Activated CD4-positive, CD25-positive, alpha-beta regulatory T cell (primary cell): ENCODE results near the gene TRIM9.

Experiments
- DNase-seq, 4 experiments: peaks; one replicate each; lab custom pipeline; 2025; lab: John Stamatoyannopoulos, UW

The TRIM9 gene

DNA sequence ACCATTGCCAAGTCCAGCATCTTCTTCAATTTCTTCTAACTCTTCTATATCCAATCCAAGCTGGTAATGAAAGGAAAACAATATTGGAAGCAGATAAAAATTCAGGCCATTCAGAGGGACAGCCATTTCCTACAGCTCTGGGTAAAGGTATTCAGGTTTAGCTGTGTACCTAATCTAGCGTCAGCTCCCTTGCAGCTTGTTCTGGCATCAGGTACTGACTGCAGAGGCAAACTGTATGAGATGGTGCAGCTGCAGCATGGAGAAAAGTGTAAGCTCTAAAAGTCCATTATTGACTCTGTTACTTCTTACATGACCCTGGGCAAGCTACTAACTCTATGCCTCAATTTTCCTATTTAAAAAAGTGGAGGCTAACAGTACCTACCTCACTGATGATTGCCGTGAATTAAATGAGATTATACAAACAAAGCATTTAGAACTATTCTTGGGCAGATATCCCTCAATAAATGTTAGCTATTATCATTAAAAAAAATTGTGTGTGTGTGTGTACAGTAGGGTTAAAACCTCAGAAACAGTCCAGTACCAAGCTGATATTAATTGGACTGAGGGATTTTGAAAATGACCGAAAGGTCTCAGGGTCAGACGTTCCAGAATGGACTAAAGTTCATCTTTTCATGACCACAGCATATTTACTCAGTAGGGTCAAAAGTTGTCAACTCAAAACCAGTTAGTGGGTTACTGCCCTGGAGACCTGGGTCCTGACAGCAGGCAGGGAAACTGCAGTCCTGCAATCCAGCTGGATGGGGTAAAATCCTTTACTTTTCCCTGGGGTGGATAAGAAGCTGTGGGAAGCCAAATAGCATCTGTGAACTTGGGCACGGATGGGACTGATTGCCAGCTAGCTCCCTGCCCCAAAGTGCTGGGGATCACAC, 159.5 kb downstream of the TRIM9 start:
- DNase-seq = no peak

DNA sequence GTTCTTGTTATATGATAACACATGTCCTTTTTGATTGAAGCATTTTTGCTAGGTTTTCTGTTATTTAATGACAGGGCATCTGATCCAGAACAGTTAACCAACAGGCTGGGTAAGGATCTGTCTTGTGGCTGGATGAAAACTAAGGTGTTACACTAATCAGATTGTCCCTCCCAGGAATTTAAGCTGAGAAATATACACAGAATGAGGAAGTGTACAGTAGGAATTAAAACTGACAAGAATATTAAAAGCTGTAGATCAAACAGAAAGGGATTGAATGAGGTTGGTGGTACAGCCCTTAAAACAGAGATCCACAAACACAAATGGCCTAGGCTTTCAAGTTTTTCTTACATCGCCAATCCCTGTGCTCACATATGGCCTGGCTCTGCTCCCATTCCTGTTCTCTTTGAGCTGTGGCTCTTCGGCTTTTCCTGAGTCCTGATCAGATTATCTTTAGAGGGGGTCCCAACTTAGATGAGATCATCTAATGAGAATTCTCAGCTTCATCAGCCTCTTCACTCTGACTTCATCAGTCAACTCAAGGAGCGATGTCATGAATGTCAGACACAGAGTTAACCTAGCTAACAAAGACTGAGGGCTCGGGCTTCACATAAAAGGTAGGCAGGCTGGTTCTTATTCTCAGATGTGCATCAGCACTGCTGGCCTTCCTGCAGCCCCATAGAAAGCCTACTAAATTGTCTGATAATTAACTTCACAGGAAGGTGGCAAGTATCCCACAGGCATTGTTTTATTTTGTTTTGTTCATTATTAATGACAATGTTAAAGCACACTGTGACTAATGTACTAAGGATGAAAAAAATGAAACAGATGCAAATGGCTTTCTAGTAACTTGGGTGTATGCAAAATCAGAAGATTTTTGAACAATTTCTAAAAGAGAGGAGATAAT, 162.1 kb downstream of the TRIM9 start:
- no peak for DNase-seq

DNA sequence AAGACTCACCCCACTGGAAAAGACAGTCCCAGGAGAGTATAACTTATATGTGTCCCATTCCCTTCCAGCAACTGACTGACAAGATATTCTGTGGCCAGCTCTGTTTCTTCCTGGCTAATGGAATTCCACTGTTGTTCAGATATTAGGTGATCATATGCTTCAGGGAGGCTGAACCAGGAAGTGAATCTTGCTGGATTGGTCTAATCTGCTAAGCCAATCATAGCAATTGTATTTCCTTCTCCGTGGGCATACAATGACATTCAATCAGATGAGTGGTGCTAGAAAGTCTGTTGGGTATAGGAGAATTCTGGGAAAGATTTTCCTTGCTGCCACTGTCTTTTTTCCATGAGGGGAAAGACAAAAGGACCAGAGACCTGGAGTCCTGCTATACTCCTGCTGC, 162.7 kb downstream of the TRIM9 start:
- DNase-seq = no peak

DNA sequence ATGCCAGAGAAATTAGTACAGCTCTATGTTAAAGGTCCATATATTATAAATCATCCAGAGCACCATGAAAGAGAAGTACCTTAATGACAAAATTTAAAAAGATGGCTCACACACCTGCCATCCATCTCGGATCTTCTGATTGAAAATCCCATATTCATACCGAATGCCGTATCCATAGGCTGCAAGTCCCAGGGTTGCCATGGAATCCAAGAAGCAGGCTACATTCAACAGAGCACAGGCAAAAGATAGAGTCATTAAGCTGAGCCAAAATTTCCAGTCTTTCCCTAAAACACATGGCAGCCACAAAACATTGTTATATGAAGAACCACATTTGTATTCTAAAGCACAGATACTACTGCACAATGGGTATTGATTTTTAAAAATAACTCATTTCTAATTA, 163.3 kb downstream of the TRIM9 start:
- DNase-seq = no peak

DNA sequence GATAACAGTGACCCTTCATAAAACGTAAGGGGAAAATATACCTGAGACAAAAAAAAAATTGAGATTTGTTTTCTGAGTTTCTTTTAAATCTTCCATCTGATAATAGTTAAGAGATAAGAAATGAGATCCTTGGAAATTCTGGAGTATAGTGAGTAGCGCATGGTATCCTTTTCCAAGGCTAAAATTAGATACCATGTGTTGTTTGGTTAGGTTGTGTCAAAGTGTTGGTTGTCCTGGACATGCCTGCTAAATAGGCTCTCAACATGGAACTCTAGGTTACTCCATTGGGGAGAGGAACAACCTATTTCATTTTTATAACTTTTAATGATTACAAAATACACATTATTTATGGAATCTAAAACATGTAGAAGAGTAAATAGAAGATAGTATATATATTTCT, 165.4 kb downstream of the TRIM9 start:
- DNase-seq = no peak

DNA sequence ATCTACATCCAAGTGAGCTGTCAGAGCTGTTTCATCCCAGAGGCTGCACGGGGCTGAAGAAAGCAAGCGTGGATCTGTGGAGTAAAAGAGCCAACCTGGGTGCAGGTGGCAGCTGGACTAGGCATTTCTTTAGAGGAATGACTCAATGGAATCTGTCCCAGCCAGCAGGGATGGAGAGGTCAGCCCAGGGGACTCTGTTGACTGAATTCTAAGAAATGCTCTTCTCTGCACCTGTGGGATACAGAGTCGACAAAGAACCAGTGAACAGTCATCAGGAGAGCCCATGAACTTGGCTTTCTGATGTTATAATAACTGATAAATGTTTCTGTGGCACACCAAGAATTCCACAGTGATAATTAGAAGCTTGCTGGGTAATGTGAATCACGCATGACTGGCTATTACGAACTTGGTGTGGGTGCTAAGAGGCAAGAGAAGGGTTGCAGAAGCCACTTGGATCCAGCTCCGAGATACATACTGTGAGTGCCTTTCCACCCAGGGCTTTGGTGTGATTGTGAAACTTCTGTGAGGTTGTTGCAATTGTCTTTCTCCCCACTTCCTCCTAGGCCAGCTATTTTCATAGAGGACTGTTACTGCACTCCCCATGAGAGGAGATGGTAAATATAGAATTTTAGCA, 166.8 kb downstream of the TRIM9 start:
- no peak for DNase-seq

DNA sequence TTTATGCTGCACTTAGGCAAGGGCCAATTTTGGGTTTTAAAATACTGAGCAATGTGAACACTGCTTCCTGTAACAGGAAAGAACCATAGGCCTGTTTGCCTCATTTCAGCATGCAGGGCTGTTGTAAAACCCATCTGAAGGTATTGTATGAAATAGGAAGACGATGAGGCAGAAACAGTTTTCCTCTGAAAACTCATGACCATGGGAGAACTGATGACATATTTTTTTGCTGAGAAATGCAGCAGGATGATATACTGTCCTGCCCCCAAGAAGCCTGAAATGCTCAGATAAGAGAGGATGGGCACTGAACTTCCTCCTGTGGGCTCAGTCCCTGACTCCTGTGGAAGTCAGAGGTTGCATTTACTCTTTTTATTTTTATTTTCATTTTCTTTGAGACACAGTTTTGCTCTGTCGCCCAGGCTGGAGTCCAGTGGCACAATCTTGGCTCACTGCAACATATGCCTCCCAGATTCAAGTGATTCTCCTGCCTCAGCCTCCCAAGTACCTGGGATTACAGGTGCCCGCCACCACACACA, 168.0 kb downstream of the TRIM9 start:
- DNase-seq = no peak
